ENCODE measurements around the gene MAML2. TPM values are rescaled to one million over a fixed set of nuclear protein-coding genes. Genes with fewer than 3 reads are reported as not detected.

The MAML2 gene
- polyA plus RNA-seq, 3 donors, result 30.1 to 32.2 (median 32.0) TPM

GRCh38 chr11:96324912-96325311 lies 18.1 kb downstream of the MAML2 start:
- no peak for DNase-seq (ENCODE audit: extremely low read depth in 1 of 11, low read depth in 9 of 11, low spot score in 4 of 11)

DNA sequence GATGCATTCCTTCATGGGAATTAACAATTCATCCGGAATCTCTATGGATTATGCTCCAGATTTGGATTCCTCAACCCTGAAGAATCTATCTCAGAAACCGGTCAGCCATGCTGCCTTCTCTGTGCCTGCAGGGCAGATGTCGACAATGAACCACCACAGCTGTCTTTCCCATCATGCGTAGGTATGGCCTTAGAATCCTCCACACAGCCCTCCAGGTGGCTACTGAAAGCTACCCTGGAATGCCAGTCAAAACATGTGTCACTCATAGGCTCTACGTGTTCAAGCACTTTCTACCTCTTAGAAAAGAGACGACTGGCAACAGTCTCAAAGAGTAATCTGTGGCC lies 19.4 kb downstream of the MAML2 start:
- no peak for DNase-seq (ENCODE audit: extremely low read depth in 1 of 11, low read depth in 9 of 11, low spot score in 4 of 11)

- DNase-seq (ENCODE audit: extremely low read depth in 1 of 11, low read depth in 9 of 11, low spot score in 4 of 11), result no peak
These were observed 20.0 kb downstream of the MAML2 start for GRCh38 chr11:96322775-96323641.

GRCh38 chr11:96321091-96321490 lies 21.9 kb downstream of the MAML2 start:
- no peak for DNase-seq (ENCODE audit: extremely low read depth in 1 of 11, low read depth in 9 of 11, low spot score in 4 of 11)

- no peak for DNase-seq (ENCODE audit: extremely low read depth in 1 of 11, low read depth in 9 of 11, low spot score in 4 of 11)
These were observed 22.9 kb downstream of the MAML2 start for GRCh38 chr11:96319898-96320656.

- no peak for DNase-seq (ENCODE audit: extremely low read depth in 1 of 11, low read depth in 9 of 11, low spot score in 4 of 11)
These were observed 24.1 kb downstream of the MAML2 start for GRCh38 chr11:96318850-96319249.

DNA sequence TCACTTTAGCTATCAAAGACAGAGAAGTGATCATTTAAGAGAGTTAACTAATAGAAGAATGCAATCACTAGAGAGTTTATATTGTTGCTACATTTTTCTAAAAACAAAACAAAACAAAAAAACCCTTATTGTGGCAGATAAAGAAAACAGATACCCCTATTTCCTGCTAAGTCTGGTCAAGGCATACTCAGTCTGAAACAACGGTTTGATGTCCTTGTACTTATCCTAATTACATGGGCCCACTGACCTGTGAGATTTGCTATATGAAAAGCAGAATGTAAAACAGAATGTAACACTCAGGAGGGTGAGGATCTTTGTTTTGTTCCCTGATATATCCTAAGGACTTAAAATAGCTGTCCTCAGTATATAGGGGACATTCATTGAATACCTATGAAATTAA lies 24.6 kb downstream of the MAML2 start:
- DNase-seq (ENCODE audit: extremely low read depth in 1 of 11, low read depth in 9 of 11, low spot score in 4 of 11), result no peak

DNA sequence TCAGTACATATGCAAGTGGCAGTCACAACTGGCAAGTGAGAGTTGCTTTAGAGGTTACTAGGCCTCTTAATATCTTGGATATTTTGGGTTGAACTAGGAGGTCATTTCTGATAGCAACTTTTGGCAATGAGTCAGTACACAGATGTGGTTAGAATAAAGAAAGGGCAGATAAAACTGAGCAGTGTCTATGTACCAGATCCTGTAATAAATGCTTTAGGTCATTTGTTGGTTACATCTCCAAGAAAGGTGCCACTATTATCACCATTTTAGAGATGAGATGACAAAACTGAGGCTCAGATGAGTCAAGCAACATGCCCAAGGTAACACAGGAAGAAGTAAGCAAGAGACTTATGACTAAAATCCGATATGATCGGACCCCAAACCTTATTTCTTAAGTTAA lies 25.0 kb downstream of the MAML2 start:
- DNase-seq (ENCODE audit: extremely low read depth in 1 of 11, low read depth in 9 of 11, low spot score in 4 of 11), result no peak

DNA sequence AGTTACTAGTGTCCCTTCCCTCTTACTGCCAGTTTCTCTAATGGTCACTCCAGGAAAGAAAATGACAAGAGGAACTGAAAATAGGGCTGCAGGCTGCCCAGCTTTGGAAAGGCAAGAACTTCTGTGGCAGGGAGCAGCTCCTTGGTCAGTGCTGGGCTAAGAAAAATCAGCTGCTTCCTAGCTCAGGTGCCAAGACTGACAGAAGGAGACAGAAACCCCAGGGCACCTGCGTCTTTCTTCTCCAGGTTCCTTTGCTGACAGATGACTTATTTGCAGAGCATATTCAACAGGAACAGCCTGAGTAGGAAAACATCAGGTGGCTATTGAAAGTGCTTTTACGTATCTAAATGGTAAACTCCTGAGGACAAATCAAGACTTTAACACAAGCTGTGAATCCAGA lies 25.4 kb downstream of the MAML2 start:
- no peak for DNase-seq (ENCODE audit: extremely low read depth in 1 of 11, low read depth in 9 of 11, low spot score in 4 of 11)

- no peak for DNase-seq (ENCODE audit: extremely low read depth in 1 of 11, low read depth in 9 of 11, low spot score in 4 of 11)
These were observed 26.1 kb downstream of the MAML2 start for GRCh38 chr11:96316869-96317268.

DNA sequence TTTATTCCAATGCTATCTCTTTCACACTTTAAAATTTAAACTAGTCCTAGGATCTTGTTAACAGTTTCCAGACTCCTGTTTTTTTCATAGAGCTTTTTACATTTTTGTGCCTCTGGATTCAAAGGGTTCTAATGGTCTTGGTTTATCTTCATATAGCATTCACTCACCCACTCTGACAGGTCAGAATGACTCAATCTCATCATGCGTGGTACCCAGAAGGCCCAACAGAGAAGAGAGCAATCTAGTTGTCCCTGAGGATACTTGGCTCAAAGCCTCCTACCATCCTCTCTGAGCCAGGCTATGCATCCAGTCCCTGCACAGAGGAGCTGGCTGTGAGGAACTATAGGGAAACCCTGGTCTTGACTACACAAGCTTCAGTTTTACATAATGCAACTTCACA lies 27.5 kb downstream of the MAML2 start:
- no peak for DNase-seq (ENCODE audit: extremely low read depth in 1 of 11, low read depth in 9 of 11, low spot score in 4 of 11)

GRCh38 chr11:96314326-96315020 lies 28.5 kb downstream of the MAML2 start:
- DNase-seq (ENCODE audit: extremely low read depth in 1 of 11, low read depth in 9 of 11, low spot score in 4 of 11), result no peak

DNA sequence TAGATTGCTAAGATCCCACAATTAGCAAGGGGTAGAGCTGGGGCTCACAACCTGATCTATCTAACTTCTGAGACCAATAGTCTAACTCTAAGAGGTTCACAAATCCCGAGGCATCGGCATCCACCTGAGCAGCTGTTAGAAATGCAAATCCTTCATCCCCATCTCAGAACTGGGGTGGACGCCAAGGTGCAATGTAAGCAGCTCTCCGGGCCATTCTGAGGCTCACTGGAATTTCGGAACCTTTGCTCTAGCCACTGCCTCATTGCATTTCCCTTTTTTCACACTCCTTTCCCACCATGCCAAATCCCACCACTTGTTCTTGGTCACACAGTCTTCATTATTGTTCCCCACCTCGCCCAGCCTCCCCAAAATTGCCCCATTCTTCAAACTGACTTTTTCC lies 29.8 kb downstream of the MAML2 start:
- no peak for DNase-seq (ENCODE audit: extremely low read depth in 1 of 11, low read depth in 9 of 11, low spot score in 4 of 11)

- DNase-seq (ENCODE audit: extremely low read depth in 1 of 11, low read depth in 9 of 11, low spot score in 4 of 11), result peak in 1 of 11 donors; percentile 51
These were observed 31.9 kb downstream of the MAML2 start for GRCh38 chr11:96311120-96311568.

- DNase-seq (ENCODE audit: extremely low read depth in 1 of 11, low read depth in 9 of 11, low spot score in 4 of 11), result no peak
These were observed 32.8 kb downstream of the MAML2 start for GRCh38 chr11:96310236-96310635.

DNA sequence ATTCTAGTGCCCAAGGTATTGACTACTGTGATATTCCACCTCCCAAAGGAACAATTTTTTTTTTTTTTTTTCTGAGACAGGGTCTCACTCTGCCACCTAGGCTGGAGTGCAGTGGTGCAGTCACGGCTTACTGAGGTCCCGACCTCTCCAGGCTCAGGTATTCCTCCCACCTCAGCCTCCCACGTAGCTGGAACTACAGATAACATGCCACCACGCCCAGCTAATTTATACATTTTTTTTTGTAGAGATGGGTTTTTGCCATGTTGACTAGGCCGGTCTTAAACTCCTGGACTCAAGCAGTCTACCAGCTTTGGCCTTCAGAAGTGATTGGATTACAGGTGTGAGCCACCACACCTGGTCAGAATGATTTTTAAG lies 33.4 kb downstream of the MAML2 start:
- DNase-seq (ENCODE audit: extremely low read depth in 1 of 11, low read depth in 9 of 11, low spot score in 4 of 11), result no peak

DNA sequence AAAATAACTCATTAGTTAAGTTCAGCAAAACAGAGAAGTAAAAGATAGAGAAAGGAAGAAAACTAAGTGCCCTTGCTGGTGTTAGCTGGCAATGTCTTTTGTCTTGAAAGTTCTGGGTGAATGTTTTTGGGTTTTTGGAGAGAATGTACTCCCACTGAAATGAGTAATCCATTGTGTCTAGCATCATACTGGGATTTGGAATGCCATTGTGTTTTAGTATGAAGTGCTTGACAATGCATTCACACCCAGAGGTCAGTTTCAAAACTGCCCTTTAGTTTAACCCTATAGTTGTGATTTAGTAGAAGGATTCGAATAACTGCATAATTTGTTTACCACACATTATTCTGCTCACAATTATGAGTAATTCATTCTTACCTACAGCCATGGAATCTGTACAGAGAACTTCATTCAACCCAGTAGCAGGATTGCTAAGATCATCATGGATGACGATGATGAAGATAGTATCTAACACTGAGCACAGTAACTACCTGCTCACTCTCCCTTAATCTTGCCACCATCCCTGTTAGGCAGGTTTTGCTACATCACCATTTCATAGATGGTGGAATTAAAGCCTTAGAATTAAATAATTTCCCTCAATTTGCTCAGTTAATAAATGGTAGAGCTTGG lies 33.9 kb downstream of the MAML2 start:
- no peak for DNase-seq (ENCODE audit: extremely low read depth in 1 of 11, low read depth in 9 of 11, low spot score in 4 of 11)

DNA sequence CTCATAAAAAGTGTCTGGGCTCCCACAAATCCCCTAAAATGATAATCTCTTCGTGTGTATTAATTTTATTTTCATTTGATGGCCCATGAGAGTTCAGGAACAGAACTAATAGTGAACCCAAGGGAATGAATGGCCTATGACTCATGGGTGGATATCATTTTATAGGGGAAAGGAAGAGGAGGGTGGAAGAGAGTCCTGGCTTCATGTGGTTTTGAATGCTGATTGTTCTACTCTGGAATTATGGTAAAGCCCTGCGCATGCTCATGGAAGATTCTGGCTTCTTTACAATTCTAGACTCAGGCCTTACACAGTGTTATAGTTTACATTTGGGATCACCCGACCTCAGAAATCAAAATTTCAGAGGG lies 35.2 kb downstream of the MAML2 start:
- DNase-seq (ENCODE audit: extremely low read depth in 1 of 11, low read depth in 9 of 11, low spot score in 4 of 11), result no peak

DNA sequence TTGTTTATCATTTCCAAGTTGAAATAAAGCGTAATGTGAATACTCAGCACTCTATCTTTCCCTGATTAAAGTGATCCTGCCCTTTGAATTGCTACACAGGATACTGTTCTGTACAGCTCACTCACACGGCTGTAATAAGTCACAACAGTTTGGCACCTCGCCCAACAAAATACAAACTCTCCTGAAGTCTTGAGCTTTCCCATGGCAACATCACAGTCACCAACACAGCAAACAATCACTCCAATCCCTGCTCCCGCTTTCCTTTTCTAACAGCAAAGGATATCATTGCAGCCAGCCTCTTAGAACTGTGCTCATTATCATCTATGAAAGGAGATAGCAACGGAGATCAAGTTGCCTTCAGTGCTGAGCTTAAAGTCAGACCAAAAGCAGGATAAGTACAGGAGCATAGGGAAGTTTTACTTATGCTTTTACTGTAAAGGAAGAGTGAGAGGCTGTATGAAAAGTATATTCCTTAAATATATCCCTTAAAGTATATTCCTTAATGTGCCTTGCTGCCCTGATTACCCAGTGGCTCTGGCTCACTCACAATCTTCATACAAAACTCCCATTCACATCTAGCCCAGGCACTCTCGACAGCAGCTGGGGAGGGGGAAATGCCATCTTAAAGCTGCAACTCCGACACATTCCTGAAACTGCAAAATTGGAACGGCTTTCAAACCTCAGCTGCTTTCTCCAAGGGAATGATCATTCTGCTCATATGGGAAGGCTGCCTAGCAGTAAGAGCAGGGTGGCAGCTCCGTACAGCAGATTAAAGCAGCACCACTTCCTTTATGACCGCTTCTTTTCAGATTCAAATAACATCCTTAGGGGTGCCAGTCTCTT lies 35.8 kb downstream of the MAML2 start:
- DNase-seq (ENCODE audit: extremely low read depth in 1 of 11, low read depth in 9 of 11, low spot score in 4 of 11), result peak; percentile 95 to 100 (median 98)

Measured in renal cortex interstitium (tissue), 11 donors.